Measurements from ENCODE around the gene TWNK.

- no peak for TF ChIP-seq POLR2A (IDR thresholded peaks at IDR 0.05; ENCODE audit: low read depth, low read length)
- TF ChIP-seq TAF1 (IDR thresholded peaks at IDR 0.05; ENCODE audit: borderline replicate concordance, low read depth, low read length) = no peak
Measured at GRCh38 chr10:101014966-101015581, 27.7 kb downstream of the TWNK start.

All from GM12892 (cell line).